ENCODE results near the gene RIMBP2.

Gene RIMBP2

DNA sequence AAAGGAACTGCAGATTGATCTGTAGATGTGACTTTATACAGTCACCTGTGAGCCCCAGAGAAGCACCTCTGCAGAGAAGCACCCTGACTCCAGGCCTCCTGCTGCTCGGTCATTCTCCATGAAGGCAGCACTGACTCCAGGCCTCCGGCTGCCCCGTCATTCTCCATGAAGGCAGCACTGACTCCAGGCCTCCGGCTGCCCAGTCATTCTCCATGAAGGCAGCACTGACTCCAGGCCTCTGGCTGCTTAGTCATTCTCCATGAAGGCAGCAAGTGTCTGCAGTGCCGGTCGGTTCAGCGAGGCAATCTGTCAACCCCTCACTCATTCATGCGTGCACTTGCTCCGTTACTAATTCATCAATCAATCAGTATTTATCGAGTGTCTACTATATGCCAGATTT lies 218.1 kb downstream of the RIMBP2 start:
- Histone ChIP-seq H2AFZ (ENCODE audit: low read depth) (no peak overlapping the region), H3K4me1 (ENCODE audit: low read depth, poor library complexity, severe bottlenecking) (no peaks in the 10 kb centered on the region), H3K4me3 (IDR thresholded peaks at IDR 0.05; ENCODE audit: insufficient read depth, low read depth, low read length) (no peak overlapping the region), H4K20me1 (ENCODE audit: insufficient read depth) (no peaks in the 10 kb centered on the region), H3K79me2 (ENCODE audit: insufficient read depth, low read depth) (no peaks in the 10 kb centered on the region), H3K9ac (no peak overlapping the region), H3K27ac (no peak overlapping the region), H3K4me2 (no peak overlapping the region), H3K36me3 (ENCODE audit: insufficient read depth) (no peaks in the 10 kb centered on the region), H3K27me3 (ENCODE audit: insufficient read depth, low read depth) (no peaks in the 10 kb centered on the region)
- TF ChIP-seq, protein P1, sequence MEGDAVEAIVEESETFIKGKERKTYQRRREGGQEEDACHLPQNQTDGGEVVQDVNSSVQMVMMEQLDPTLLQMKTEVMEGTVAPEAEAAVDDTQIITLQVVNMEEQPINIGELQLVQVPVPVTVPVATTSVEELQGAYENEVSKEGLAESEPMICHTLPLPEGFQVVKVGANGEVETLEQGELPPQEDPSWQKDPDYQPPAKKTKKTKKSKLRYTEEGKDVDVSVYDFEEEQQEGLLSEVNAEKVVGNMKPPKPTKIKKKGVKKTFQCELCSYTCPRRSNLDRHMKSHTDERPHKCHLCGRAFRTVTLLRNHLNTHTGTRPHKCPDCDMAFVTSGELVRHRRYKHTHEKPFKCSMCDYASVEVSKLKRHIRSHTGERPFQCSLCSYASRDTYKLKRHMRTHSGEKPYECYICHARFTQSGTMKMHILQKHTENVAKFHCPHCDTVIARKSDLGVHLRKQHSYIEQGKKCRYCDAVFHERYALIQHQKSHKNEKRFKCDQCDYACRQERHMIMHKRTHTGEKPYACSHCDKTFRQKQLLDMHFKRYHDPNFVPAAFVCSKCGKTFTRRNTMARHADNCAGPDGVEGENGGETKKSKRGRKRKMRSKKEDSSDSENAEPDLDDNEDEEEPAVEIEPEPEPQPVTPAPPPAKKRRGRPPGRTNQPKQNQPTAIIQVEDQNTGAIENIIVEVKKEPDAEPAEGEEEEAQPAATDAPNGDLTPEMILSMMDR (conservative IDR thresholded peaks at IDR 0.05; ENCODE audit: low read depth, low read length), result no peak

DNA sequence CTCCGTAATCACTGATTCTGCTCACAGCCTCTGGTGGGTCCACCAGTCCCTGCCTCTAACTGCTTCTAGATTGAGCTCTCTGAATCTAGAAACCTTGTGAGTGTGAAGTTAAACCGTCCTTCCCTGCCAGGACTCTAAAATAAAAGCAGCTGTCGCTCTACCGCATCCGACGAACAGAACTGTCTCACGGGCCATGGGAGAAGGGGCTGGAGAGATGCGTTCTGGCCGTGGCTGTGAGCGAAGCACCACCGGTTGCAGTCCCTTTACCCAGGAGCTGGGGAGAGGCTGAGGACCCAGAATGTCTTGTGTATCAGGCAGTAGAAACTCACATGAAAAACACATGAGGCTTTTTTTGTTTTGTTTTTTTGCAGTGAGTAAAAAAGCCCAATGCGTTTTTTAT lies 218.8 kb downstream of the RIMBP2 start:
- no peaks in the 10 kb centered on the region for H3K4me1 ChIP-seq (ENCODE audit: low read depth, poor library complexity, severe bottlenecking)
- no peak overlapping the region for H2AFZ ChIP-seq (ENCODE audit: low read depth)
- H3K27ac ChIP-seq, result no peak overlapping the region
- no peak overlapping the region for H3K9ac ChIP-seq
- TF ChIP-seq, protein P1 (conservative IDR thresholded peaks at IDR 0.05; ENCODE audit: low read depth, low read length), result no peak
- no peaks in the 10 kb centered on the region for H4K20me1 ChIP-seq (ENCODE audit: insufficient read depth)
- no peaks in the 10 kb centered on the region for H3K36me3 ChIP-seq (ENCODE audit: insufficient read depth)
- no peak overlapping the region for H3K4me3 ChIP-seq (IDR thresholded peaks at IDR 0.05; ENCODE audit: insufficient read depth, low read depth, low read length)
- no peak overlapping the region for H3K4me2 ChIP-seq
- no peaks in the 10 kb centered on the region for H3K79me2 ChIP-seq (ENCODE audit: insufficient read depth, low read depth)
- H3K27me3 ChIP-seq (ENCODE audit: insufficient read depth, low read depth), result no peaks in the 10 kb centered on the region

DNA sequence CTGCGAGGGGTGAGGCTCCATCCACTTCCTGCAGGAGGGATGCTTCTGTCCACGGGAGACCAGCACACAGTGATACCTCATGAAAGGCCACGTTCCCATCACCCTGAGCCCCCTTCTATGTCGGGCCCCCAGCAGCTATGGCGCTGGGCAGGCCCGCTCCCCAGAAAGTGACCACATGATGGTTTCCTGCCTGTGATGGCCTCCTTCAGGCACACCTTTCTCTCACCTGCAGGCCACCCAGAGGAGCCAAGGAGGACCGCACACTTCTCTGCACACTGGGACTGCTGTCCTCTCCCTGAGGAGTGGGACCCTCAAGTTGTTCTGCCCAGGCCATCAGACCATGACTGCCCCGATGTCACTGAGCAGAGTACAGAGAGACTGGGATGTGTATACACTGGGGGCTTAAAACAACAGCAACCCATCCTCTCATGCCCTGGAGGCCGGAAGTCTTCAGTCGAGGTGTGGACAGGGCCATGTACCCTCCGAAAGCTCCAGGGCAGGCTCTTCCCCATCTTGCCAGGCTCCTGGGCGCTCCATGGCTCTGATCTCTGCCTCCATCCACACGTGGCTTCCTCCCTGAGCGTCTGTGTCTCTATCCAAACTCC lies 219.5 kb downstream of the RIMBP2 start:
- Histone ChIP-seq H3K27ac (no peak overlapping the region), H3K4me1 (ENCODE audit: low read depth, poor library complexity, severe bottlenecking) (no peaks in the 10 kb centered on the region), H3K27me3 (ENCODE audit: insufficient read depth, low read depth) (no peaks in the 10 kb centered on the region), H3K9ac (no peak overlapping the region), H2AFZ (ENCODE audit: low read depth) (no peak overlapping the region), H3K79me2 (ENCODE audit: insufficient read depth, low read depth) (no peaks in the 10 kb centered on the region), H4K20me1 (ENCODE audit: insufficient read depth) (no peaks in the 10 kb centered on the region), H3K4me3 (IDR thresholded peaks at IDR 0.05; ENCODE audit: insufficient read depth, low read depth, low read length) (no peak overlapping the region), H3K4me2 (no peak overlapping the region), H3K36me3 (ENCODE audit: insufficient read depth) (no peaks in the 10 kb centered on the region)
- TF ChIP-seq, protein P1 (conservative IDR thresholded peaks at IDR 0.05; ENCODE audit: low read depth, low read length), result no peak

DNA sequence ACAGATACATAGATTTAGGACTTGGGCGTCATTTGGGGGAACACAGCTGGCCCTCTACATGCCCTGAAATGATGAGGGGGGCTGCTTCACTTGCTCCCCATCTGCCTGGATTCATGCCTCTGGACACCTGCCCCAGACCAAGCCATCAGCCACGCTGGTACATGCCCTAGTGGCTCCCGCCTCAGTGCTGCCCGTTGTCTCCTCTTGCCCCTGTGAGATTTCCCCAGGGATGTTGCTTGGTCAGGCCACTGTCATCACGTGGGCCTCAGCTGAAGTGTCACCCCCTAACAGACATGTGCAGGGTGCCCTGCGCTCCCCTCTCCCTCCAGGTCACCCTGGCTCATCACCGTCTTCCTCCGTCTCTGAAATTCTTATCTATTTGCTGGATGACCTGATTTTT lies 220.9 kb downstream of the RIMBP2 start:
- H4K20me1 ChIP-seq (ENCODE audit: insufficient read depth), result no peaks in the 10 kb centered on the region
- no peaks in the 10 kb centered on the region for H3K36me3 ChIP-seq (ENCODE audit: insufficient read depth)
- H2AFZ ChIP-seq (ENCODE audit: low read depth), result no peak overlapping the region
- no peaks in the 10 kb centered on the region for H3K79me2 ChIP-seq (ENCODE audit: insufficient read depth, low read depth)
- H3K4me3 ChIP-seq (IDR thresholded peaks at IDR 0.05; ENCODE audit: insufficient read depth, low read depth, low read length), result no peak overlapping the region
- H3K4me1 ChIP-seq (ENCODE audit: low read depth, poor library complexity, severe bottlenecking), result no peaks in the 10 kb centered on the region
- H3K9ac ChIP-seq, result no peak overlapping the region
- no peaks in the 10 kb centered on the region for H3K27me3 ChIP-seq (ENCODE audit: insufficient read depth, low read depth)
- no peak overlapping the region for H3K4me2 ChIP-seq
- TF ChIP-seq, protein P1 (conservative IDR thresholded peaks at IDR 0.05; ENCODE audit: low read depth, low read length), result no peak
- H3K27ac ChIP-seq, result no peak overlapping the region
